SK-N-SH (cell line): ENCODE data around the gene RADIL. TPM values are rescaled to one million over a fixed set of nuclear protein-coding genes. Genes with fewer than 3 reads are reported as not detected.

Experiments used
- CTCF ChIA-PET: fragments of 300-600, 350-600 bp; formaldehyde crosslinking; extraction: SDS; loops from one replicate; lab custom pipeline; 2021; lab: Yijun Ruan, JAX
- POLR2A ChIA-PET: fragments of 350-600 bp; sonication (Branson Sonifier 250); formaldehyde crosslinking; extraction: SDS; loops from one replicate; lab custom pipeline; 2020; ENCODE audit warnings: antibody characterized with exemption, inconsistent platforms; lab: Yijun Ruan, JAX
- DNase-seq: peaks from one replicate; pipeline ENCODE4 v3.0.0; 2012
- H2AFZ ChIP-seq: fragments of 200-600 bp; sonication (generic); 2 replicates; pipeline ENCODE4 v1.8.1; 2016; ENCODE audit warnings: antibody characterized with exemption, mild to moderate bottlenecking, low read depth
- H3F3A ChIP-seq: fragments of 200-600 bp; sonication (generic); replicated peaks from 2 replicates; pipeline ENCODE3; 2016; ENCODE audit warnings: antibody characterized with exemption, mild to moderate bottlenecking; ENCODE audit not compliant: insufficient read depth
- H3K27ac ChIP-seq, 2 experiments: fragments of 200-500 bp in 1 of 2; fragments of 200-600 bp in 1 of 2; sonication (Bioruptor generic) in 1 of 2; sonication (generic), shearing (Covaris generic) in 1 of 2; 2 replicates each; pipeline versions ENCODE4 v1.5.1 to v1.6.1; 2014 to 2016; ENCODE audit warnings: low read depth in 2 of 2, inconsistent platforms in 1 of 2, low read length in 1 of 2, mild to moderate bottlenecking in 1 of 2, mixed read lengths in 1 of 2
- H3K27me3 ChIP-seq: fragments of 200-600 bp; sonication (generic), shearing (Covaris generic); 2 replicates; pipeline ENCODE4 v1.6.1; 2016; ENCODE audit warnings: mixed run types; ENCODE audit not compliant: insufficient read depth
- H3K36me3 ChIP-seq, 2 experiments: fragments of 200-500 bp in 1 of 2; fragments of 200-600 bp in 1 of 2; sonication (Bioruptor generic) in 1 of 2; sonication (generic) in 1 of 2; replicated peaks in 1 of 2; 2 replicates each; pipeline versions ENCODE3 to v1.5.1; 2014 to 2016; ENCODE audit warnings: low read length in 1 of 2, mild to moderate bottlenecking in 1 of 2; ENCODE audit not compliant: insufficient read depth in 2 of 2, control insufficient read depth in 1 of 2
- H3K4me1 ChIP-seq, 2 experiments: fragments of 200-500 bp in 1 of 2; fragments of 200-600 bp in 1 of 2; sonication (Bioruptor generic) in 1 of 2; sonication (generic), shearing (Covaris generic) in 1 of 2; 2 replicates each; pipeline versions ENCODE4 v1.5.1 to v1.6.1; 2014 to 2016; ENCODE audit warnings: low read depth in 1 of 2, low read length in 1 of 2, mixed run types in 1 of 2; ENCODE audit not compliant: insufficient read depth in 2 of 2, control insufficient read depth in 1 of 2
- H3K4me2 ChIP-seq: fragments of 200-600 bp; sonication (generic), shearing (Covaris generic); 2 replicates; pipeline ENCODE4 v1.6.1; 2017; ENCODE audit warnings: mixed run types
- H3K4me3 ChIP-seq, 2 experiments: fragments of 200-500 bp in 1 of 2; fragments of 200-600 bp in 1 of 2; sonication (Bioruptor generic) in 1 of 2; sonication (generic), shearing (Covaris generic) in 1 of 2; 2 replicates each; pipeline versions ENCODE4 v1.5.1 to v1.8.1; 2014 to 2016; ENCODE audit warnings: low read depth in 2 of 2, inconsistent platforms in 1 of 2, low read length in 1 of 2, mild to moderate bottlenecking in 1 of 2, mixed read lengths in 1 of 2, moderate library complexity in 1 of 2
- H3K79me2 ChIP-seq: fragments of 200-600 bp; sonication (generic); 2 replicates; pipeline ENCODE4 v1.8.1; 2017; ENCODE audit warnings: mild to moderate bottlenecking; ENCODE audit not compliant: insufficient read depth
- H3K9ac ChIP-seq: fragments of 200-600 bp; sonication (generic); 2 replicates; pipeline ENCODE4 v1.6.1; 2017; ENCODE audit warnings: mixed run types
- H3K9me2 ChIP-seq: fragments of 200-600 bp; sonication (generic); 2 replicates; pipeline ENCODE4 v1.6.1; 2017; ENCODE audit warnings: mixed run types
- H3K9me3 ChIP-seq: fragments of 200-600 bp; sonication (generic); 2 replicates; pipeline ENCODE4 v1.6.1; 2017; ENCODE audit warnings: mixed run types, mild to moderate bottlenecking, moderate library complexity
- H4K20me1 ChIP-seq: fragments of 200-600 bp; sonication (generic); 2 replicates; pipeline ENCODE4 v1.6.1; 2017; ENCODE audit warnings: mild to moderate bottlenecking, mixed run types; ENCODE audit not compliant: insufficient read depth
- CTCF ChIP-seq: fragments of 200-600 bp; sonication (generic); IDR thresholded peaks from 2 replicates; pipeline ENCODE4 v1.6.1; 2017; ENCODE audit warnings: antibody characterized with exemption, mild to moderate bottlenecking, moderate library complexity
- ELF1 ChIP-seq: IDR thresholded peaks from 2 replicates; pipeline ENCODE4 v1.4.0; 2012
- EP300 ChIP-seq, 2 experiments: IDR thresholded peaks; 2 replicates each; pipeline versions ENCODE4 v1.4.0 to v1.6.1; 2012; ENCODE audit warnings: borderline replicate concordance in 1 of 2, low read depth in 1 of 2, low read length in 1 of 2
- FOSL2 ChIP-seq: IDR thresholded peaks from 2 replicates; pipeline ENCODE4 v1.4.0; 2012; ENCODE audit warnings: low read depth, mild to moderate bottlenecking, moderate library complexity, borderline replicate concordance
- FOXJ3 ChIP-seq: sonication (generic); formaldehyde crosslinking; IDR thresholded peaks from 2 replicates; pipeline ENCODE4 v1.5.1; 2020; ENCODE audit warnings: mild to moderate bottlenecking, missing genetic modification reagents
- GABPA ChIP-seq: IDR thresholded peaks from 2 replicates; pipeline ENCODE4 v1.4.0; 2012; ENCODE audit warnings: low read depth, mild to moderate bottlenecking
- IRF3 ChIP-seq: fragments of 150-350 bp; IDR thresholded peaks from 2 replicates; pipeline ENCODE4 v1.6.1; 2016; ENCODE audit warnings: mild to moderate bottlenecking, low read depth, low read length
- JUND ChIP-seq: IDR thresholded peaks from 2 replicates; pipeline ENCODE4 v1.4.0; 2012
- MAX ChIP-seq: IDR thresholded peaks from 2 replicates; pipeline ENCODE4 v1.4.0; 2012; ENCODE audit warnings: low read depth
- MEF2A ChIP-seq: IDR thresholded peaks from 2 replicates; pipeline ENCODE4 v1.4.0; 2012; ENCODE audit warnings: low read depth, borderline replicate concordance
- MXI1 ChIP-seq: IDR thresholded peaks from 2 replicates; pipeline ENCODE4 v1.6.1; 2012; ENCODE audit warnings: mild to moderate bottlenecking, low read depth, low read length, improper control_type of control experiment
- NRF1 ChIP-seq: IDR thresholded peaks from 2 replicates; pipeline ENCODE4 v1.6.1; 2012; ENCODE audit warnings: low read depth, mild to moderate bottlenecking, low read length
- RAD21 ChIP-seq: IDR thresholded peaks from 2 replicates; pipeline ENCODE4 v1.6.1; 2012; ENCODE audit warnings: mild to moderate bottlenecking, low read length
- REST ChIP-seq: IDR thresholded peaks from 2 replicates; pipeline ENCODE4 v1.6.1; 2012; ENCODE audit warnings: mild to moderate bottlenecking, low read depth, low read length, moderate library complexity
- RFX5 ChIP-seq: IDR thresholded peaks from 2 replicates; pipeline ENCODE4 v1.6.1; 2012; ENCODE audit warnings: mild to moderate bottlenecking, improper control_type of control experiment, low read length
- SIN3A ChIP-seq: IDR thresholded peaks from 2 replicates; pipeline ENCODE4 v1.6.1; 2012; ENCODE audit warnings: low read depth, mild to moderate bottlenecking, low read length, moderate library complexity, borderline replicate concordance
- USF1 ChIP-seq: IDR thresholded peaks from 2 replicates; pipeline ENCODE4 v1.4.0; 2012; ENCODE audit warnings: low read depth, borderline replicate concordance
- USF2 ChIP-seq: fragments of 150-350 bp; IDR thresholded peaks from 2 replicates; pipeline ENCODE4 v1.6.1; 2017; ENCODE audit warnings: antibody characterized with exemption, low read length, low read depth, borderline replicate concordance
- WGBS: methylation state at CpG from one replicate; pipeline ENCODE4 v1.1.6; 2017; ENCODE audit warnings: low lambda C conversion rate; 5-methylcytosine and 5-hydroxymethylcytosine counted together
- polyA plus RNA-seq, 3 experiments: library from polyadenylated mRNA; depleted of rRNA; stranded (reverse); fragments of >200 nt; gene quantifications; 2 replicates each; pipeline ENCODE4 v1.2.3, GENCODE V29; 2012

The RADIL gene
- polyA plus RNA-seq, 1 of the 3 experiments (the other 2 are of a cell fraction): 4.3 TPM

- no peak overlapping the region for H3K27ac ChIP-seq
- H3K9me2 ChIP-seq: no peaks in the 10 kb centered on the region
- H2AFZ ChIP-seq: no peak overlapping the region
- ChIA-PET CTCF (interaction anchor here (0.6 to 6.6 kb wide), 4 partner anchors 15 to 68 kb away, joined by 3 to 38 read pairs (median 16); partner anchors contain the start of gene RADIL), POLR2A (no interaction called here)
- H3K4me1 ChIP-seq: no peaks in the 10 kb centered on the region
- no peaks in the 10 kb centered on the region for H3K79me2 ChIP-seq
- no peaks in the 10 kb centered on the region for H3F3A ChIP-seq
- no peaks in the 10 kb centered on the region for H4K20me1 ChIP-seq
- H3K9ac ChIP-seq: no peak overlapping the region
- no peaks in the 10 kb centered on the region for H3K27me3 ChIP-seq
- H3K4me3 ChIP-seq: no peak overlapping the region
- H3K36me3 ChIP-seq: no peaks in the 10 kb centered on the region
- no peak overlapping the region for H3K4me2 ChIP-seq
- H3K9me3 ChIP-seq: no peaks in the 10 kb centered on the region
- DNase-seq: no peak
- TF ChIP-seq FOXJ3 (CRISPR knock-in tag) (no peak), USF1 (no peak), ELF1 (no peak), RAD21 (no peak), JUND (no peak), FOSL2 (no peak), MXI1 (no peak), USF2 (no peak), MAX (no peak), RFX5 (no peak), SIN3A (no peak), GABPA (no peak)
- WGBS: 96% methylated on average over 14 of the region's 14 CpGs
Measured at GRCh38 chr7:4815121-4815520, 68.4 kb downstream of the RADIL start.

- WGBS: 91% methylated on average over 14 of the region's 14 CpGs
- no peaks in the 10 kb centered on the region for H3F3A ChIP-seq
- H2AFZ ChIP-seq: no peak overlapping the region
- no peak overlapping the region for H3K4me2 ChIP-seq
- POLR2A ChIA-PET: no interaction called here
- CTCF ChIA-PET: interaction anchor here (0.6 to 6.6 kb wide), 4 partner anchors 15 to 69 kb away, joined by 3 to 38 read pairs (median 16); partner anchors contain the start of gene RADIL
- peak; percentile 24 for DNase-seq
- no peaks in the 10 kb centered on the region for H4K20me1 ChIP-seq
- no peaks in the 10 kb centered on the region for H3K4me1 ChIP-seq
- no peaks in the 10 kb centered on the region for H3K27me3 ChIP-seq
- no peaks in the 10 kb centered on the region for H3K79me2 ChIP-seq
- no peaks in the 10 kb centered on the region for H3K36me3 ChIP-seq
- H3K4me3 ChIP-seq: no peak overlapping the region
- no peaks in the 10 kb centered on the region for H3K9me2 ChIP-seq
- H3K9ac ChIP-seq: no peak overlapping the region
- H3K9me3 ChIP-seq: no peaks in the 10 kb centered on the region
- H3K27ac ChIP-seq: no peak overlapping the region
- TF ChIP-seq EP300 (IDR thresholded peaks at IDR 0.05; ENCODE audit: borderline replicate concordance in 1 of 2, low read depth in 1 of 2, low read length in 1 of 2): no peak
- no peak for TF ChIP-seq JUND
- no peak for TF ChIP-seq REST
- no peak for TF ChIP-seq ELF1
- no peak for TF ChIP-seq MEF2A
- no peak for TF ChIP-seq RFX5
- TF ChIP-seq MAX: no peak
- no peak for TF ChIP-seq CTCF
- no peak for TF ChIP-seq GABPA
- no peak for TF ChIP-seq NRF1
- TF ChIP-seq IRF3: no peak
Measured at GRCh38 chr7:4814433-4814832, 69.1 kb downstream of the RADIL start.
